GM19438 (cell line): ENCODE results near the gene ADCY6.
A peak's percentile ranks its signal among the peaks of the same experiment; 100 is the strongest.

Source experiments
- ATAC-seq: cut with Tn5 transposase; IDR thresholded peaks from one replicate; pipeline ENCODE4 v1.9.1; 2021; ENCODE audit warnings: low read depth; ENCODE audit not compliant: unreplicated experiment

Gene ADCY6

DNA sequence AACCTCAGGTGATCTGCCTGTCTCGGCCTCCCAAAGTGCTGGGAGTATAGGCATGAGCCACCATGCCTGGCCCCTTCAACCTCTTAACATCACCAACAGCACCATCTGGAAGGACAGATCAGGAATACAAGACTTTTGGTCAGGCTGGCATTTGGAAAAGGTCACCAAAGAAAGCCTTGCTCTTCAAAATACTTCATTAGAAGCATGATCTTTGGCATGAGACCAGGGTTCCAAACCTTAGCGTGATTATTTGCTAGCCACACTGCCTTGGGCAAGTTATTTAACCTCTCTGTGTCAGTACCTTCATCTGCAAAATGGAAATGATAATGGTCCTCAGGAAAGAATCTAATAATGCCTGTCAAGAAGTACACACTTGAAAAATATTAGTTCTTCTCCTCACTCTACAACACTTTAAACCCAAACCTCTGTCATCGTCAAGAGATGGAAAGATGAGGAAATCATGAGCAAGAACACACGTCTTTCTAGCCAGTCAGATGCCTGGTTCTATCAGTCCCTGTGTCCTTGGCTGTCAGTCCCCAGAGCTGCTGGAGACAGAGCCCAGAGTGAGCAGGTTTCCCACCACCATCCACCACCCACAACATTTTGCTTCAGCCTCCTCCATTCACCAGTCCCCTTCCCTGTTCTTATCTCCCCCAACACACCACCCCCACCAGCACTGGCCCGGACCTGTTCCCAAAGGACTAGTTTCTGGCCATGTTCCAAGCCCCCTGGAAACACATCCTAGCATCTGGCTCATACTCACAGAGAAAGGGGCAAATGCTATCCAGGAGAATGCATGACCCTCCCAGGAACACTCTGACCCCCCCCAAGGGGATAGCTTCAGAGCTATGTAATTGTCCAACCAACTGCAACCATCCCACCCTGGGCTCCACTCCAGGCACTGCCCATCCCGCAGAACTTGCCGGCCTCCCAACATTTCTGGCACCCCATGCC, 2.0 kb downstream of the ADCY6 start:
- ATAC-seq = no peak

DNA sequence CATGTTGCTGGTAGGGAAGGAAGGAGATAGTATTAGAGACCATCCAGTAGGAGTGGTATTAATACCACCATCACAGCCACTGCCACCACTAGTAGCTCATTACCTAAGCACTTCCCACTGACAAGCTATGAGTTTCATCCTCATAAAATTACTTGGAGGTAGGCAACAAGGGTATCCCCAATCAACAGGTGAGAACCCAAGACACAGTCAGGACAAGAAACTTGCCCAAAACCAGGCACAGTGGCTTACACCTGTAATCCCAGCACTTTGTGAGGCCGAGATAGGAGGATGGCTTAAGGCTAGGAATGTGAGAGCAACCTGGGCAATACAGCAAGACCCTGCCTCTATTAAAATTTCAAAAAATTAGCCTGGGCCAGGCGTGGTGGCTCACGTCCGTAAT, 5.5 kb downstream of the ADCY6 start:
- no peak for ATAC-seq

DNA sequence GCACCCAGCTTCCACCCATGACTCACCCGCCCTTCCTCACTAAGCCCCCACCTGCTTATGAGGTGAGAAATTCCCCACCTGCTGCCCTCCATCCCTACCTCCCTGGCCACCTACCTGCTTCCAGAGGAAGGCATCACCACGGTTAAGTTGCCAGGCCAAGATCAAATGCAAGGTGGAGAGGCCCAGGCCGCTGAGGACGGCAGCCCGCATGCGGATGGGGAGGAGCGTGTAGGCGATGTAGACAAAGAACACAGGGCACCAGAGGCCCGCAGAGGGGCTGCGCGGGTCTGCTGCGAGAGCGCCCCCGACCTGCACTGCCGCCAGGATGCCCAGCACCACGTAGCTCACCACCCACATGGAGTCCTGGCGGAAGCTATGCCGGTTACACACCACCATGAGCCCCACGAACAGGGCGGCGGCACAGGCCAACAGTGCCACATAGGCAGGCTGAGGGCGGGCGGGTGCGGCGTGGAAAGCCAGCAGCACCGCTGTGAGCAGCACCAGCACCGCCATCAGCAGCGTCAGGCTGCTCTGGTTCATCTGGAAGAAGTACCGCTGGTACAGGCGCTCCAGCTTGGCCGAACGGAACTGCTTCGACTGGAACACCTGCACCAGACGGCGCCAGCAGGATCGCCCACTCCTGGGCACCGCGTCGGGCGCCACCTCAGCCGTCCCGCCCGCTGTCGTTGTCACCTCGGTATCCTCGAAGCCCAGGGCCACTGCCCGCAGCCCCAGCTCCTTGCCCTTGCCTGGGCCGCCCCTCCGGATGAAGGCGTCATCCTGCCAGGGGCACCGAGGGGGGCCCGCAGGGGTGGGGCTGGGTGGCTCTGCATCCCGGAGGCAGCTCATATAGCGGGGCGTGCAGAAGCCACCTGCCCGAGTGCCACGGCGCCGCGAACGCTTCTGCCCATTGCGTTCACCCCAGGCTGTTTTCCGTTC, 6.2 kb downstream of the ADCY6 start:
- ATAC-seq = no peak

DNA sequence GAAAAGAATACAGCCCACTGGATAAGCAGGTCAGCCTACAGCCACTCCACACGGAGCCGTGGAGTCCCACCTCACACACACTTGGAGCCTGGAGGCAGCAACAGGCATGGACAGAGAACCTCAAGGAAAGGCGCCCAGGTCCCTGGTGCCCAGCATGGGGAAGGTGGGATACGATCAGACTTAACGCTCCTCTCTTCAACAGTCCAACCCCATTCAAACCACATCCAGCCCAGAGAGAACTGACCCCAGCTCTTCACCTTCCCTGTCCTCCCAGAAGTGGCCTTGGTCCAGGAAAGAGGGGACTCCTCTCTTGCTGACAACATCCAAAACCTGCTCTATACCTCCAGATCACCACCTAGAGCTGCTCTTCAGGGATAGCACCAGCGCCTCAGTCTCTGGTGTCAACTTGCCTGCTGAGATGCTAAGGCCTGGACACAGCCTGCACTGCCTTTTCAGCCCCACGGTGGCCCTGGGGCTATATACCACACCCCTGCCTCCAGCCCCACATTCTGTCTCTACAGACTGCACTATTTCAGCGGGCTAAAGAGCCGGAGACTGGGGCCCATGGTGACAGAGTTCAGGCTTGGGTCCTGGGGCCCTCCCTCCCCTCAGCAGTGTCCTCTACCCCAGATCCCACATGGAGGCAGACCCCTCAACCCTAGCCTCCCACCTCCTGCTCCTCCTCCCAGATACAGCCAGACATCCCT, 7.0 kb downstream of the ADCY6 start:
- no peak for ATAC-seq

DNA sequence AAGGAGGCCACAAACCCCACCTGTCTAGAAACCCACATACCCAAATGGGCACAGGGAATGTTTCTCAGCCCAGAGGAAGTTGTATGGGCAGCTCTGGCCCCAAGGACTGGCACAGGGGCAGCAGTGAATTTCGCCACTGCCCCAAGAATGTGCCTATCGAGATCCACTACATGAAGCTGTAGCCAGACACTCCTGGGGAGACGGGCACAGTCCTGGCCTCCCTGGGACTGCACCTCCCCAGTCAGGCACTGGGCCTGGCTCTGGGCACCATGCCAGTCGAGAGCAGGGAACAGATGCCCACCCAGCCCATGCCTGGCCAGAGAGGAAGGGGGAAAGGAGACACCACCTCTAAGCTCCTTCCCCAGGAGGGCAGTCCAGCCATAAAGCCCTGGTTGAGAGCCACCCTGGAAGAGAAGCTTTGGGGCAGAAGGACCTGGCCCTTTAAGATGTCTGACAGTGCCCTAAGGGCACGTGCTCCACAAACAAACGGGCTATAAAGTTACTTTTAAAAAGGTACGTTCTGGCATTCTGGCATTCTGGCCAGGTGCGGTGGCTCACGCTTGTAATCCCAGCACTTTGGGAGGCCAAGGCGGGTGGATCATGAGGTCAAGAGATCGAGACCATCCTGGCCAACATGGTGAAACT, 8.4 kb downstream of the ADCY6 start:
- ATAC-seq = no peak

DNA sequence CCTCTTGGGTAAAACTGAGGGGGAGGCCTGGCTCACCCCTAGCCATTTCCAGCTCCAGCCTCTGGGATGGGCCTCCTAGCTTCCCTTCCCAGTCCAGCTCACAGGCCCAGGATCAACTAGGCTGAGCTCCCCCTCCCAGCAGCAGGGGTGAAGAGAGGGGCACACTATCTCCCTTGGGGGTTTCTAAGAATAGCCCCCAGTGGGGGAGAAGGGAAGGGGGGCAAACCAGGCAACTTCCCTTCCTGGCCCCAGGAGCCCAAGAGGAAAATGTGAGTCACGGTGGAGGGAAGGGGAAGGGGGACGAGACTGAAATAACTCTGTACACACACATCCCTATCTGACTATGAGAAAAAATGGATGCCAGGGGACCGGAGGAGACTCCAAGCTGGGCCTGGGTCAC, 9.0 kb downstream of the ADCY6 start:
- no peak for ATAC-seq

DNA sequence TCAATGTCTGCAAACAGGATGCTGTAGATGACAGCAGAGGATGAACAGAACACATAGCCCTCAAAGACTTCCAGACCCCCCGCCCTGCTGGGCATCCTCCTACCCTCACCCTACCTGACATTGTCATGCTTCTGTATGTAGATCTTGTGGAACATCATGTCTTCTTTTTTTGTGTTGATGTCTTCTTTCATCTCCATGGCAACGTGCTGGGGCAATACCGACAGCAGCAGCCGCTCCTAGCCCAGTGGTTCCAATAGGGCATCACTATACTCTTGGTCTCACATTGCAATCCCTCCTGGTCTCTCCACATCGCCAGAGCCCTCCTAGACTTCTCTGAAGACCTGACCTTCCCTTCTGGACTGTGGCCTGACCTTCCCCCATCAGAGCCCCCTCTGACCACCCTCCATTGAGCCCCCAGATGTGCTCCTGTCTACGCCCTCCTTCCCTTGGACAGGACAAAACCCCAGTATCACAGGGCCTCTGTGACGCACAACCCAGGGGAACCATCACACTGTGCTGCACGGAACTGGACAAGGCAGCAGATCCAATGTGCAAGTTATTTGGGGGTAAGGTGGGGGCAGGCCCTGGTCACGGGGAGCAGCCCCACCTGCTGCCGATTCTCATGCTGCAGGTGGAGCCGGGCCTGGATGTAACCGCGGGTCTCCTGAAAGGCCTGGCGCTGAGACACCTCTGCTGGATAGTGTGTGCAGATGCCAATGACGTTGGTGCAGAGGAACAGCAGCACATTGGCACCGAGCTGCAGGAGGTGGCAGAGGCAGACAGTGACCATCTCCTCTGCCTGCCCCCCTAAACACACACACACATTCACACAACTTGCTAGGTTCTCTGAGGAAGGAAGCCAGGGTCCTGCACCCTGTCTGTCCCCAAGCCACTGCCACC, 11.1 kb downstream of the ADCY6 start:
- no peak for ATAC-seq

DNA sequence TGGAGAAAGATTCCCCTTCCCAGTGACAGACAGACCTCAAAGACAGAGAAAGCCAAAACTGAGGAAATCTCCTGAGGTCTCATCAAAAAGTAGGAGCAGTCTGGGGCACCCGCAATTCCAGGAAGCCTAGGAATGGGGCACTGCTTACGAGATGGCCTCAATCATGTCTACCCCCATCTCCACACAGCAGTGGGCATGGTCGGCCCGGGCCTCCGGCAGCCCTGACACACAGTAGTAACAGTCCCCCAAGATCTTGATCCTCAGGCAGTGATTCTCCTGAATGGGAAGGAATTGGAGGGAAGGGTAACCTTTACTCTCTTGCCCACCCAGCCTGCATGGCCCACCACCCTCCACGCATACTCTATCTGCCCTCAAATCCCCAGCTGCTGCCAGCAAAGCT, 11.9 kb downstream of the ADCY6 start:
- ATAC-seq = no peak

DNA sequence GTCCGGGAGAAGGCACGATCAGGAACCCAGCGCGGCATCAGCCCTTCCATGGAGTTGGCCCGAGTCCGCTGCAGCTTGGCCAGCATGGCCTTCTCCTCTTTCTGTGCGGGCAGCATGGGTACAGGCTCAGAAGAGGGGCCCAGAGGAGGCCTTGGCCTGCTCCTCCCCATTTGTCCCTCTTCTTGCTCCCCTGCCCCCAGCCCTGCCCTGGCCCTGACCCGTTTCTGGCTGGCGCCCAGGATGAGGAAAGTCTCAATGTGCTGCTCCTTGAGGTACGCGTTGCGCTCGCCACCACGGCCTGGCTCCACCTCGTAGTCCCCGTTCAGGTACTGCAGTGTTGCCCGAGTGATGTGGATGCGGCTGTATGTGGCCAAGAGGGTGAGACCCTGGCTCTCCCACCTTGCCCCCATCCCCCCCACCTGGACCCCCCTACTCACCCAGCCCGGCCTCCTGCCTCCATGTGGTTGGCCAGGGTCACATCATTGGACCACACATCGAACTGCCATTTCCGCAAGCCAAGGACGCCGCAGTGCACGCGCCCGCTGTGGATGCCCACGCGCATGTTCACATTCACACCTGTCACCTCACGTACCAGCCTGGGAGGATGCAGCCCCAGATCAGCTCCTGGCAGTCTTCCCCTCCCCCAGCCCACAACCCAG, 12.8 kb downstream of the ADCY6 start:
- ATAC-seq = no peak

DNA sequence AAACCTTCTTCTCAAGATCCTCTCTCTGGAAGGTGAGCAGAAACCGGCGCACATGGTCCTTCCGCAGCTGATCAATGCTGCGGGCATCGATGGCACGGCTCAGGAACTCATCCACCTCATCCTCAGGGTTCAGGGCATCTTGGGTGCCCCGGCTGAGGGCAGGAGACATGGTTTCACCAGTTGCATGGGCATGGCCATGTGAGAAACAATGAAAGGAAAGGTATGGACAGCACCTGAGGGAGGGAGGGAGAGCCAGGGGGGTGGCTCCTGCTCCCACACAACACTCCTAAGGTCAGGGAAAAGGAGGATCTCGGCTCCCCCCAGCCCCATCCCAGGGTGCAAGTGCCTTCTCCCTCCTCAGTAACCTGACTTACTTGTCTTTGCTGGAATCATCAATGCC, 13.6 kb downstream of the ADCY6 start:
- ATAC-seq = no peak

DNA sequence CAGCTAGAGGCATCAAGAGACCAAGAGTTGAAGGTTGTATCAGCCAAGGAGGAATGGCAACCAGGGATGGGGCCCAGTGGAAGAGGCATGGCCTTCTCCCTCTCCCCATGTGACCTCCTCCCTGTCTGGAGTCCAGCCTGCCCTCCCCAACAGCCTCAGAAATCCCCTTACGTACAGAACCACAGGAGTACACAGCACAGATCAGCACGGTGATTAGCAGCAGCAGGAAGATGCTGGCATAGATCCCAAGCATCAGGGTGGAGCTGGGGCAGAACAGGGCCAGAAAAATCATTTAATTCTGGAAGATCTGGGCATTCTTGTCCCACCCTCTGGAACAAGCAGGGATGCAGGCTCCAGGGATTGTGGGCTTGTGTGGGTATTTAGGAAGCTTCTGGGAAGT, 14.4 kb downstream of the ADCY6 start:
- no peak for ATAC-seq

DNA sequence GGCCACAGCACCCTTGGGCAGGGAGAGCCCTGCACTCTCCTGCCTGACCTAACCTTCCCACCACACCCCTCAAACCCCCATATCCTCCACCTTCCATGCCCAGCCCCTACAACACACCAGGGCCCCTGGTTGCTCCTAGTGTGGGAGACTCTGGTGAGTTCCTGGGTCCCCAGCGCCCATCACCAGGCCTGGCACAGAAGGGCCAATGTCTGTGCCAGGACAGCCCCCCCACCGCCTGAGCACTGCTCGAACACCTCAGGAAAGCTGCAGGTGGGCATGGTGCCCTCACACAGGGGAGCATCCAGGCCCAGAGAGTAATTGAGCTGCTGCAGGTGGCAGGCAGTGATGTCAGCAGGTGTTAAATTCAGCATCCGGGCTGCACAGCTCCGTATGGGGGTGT, 15.2 kb downstream of the ADCY6 start:
- no peak for ATAC-seq

DNA sequence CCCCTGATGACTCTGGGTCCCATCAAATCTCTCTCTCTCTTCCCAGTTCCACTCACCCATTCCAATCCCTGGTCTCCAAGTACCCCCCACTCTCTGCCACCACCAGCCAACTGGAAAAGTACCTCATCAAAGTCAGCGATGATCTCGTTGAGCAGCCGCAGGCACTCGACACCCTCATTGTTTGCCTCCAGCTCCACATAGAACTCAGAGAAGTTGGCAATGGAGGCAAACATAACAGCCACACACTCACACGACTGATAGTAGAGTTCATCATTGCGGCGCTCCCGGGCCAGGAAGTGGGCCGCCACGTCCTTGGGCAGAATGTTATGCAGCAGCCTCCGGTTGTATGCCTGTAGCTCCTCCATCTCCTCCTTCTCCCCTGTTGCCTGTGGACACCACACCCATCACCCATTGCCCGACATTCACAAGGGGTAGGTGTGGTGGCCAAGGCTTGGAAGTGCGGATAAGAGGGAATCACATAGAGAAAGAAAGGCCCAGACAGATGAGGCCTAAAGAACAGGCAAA, 17.2 kb downstream of the ADCY6 start:
- no peak for ATAC-seq

DNA sequence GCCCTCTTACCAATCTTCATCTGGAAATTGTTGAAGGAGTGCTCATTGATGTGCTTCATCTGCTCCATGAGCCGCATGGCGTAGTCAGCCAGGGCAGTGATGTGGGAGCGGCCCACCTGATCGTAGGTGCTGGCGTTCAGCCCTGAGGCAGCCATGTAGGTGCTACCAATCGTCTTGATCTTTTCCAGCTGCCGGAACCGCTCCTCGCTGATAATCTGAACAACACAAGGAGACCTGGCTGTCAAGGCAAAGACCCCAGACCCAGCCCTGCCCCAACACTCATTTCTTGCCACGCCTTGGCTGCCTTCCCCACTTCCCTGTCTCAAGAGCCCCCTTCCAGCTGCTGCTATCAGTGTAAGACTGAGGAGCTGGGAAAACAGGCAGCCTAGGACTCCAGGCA, 18.1 kb downstream of the ADCY6 start:
- ATAC-seq = no peak

DNA sequence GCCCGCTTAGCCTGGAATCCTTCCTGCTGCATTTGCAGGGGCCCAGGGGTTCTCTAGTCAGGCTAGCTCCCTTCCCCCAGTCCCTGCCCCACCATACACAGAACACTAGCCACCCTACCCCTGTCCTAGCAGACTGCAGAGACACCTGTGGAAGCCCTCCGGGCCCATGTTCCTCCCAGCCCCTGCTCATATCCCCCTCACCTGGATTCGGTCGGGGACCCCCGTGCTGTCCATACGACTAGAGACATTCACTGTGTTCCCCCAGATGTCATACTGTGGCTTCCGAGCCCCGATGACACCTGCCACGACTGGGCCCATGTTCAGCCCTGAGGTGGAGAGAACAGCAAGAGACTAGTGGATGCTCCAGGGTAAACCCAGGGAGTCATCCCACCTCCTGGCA, 20.2 kb downstream of the ADCY6 start:
- no peak for ATAC-seq

DNA sequence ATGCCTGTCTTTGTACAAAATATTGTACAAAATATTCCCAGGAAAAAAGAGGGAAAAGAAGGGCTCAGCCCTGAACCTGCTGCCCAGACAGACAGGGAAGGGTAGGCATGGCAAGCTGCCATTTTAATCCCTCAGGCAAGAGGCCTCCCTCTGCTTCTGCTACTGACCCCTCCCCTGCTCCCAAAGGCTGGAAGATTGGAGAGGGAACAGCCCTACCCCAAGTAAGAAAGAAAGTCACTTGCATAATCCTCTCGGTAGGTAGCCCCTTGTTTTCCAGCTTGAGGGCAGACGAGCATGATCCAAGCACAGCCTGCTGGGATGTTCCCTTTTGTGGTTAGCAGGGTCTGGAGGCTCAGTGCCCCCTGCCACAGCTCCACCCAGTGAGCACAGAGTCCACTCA, 20.7 kb downstream of the ADCY6 start:
- no peak for ATAC-seq

DNA sequence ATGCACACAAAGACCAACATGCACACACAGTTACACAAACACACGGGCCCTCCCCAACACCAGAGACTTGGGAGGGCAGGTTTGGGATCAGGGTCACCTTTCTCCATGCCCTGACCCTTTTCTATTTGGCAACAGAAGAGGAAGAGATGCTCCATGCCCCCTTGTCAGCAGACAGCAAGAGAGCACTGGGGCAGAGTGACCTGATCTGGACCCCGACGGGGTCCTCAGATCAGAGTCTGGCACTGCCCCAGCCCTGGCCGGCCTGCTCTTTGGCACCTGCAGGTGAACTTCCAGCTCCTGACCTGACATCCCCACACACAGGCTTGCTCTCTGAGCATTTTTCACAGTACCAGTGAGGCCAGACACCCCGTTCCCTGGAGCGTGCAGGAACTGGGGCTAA, 21.4 kb downstream of the ADCY6 start:
- ATAC-seq = no peak

DNA sequence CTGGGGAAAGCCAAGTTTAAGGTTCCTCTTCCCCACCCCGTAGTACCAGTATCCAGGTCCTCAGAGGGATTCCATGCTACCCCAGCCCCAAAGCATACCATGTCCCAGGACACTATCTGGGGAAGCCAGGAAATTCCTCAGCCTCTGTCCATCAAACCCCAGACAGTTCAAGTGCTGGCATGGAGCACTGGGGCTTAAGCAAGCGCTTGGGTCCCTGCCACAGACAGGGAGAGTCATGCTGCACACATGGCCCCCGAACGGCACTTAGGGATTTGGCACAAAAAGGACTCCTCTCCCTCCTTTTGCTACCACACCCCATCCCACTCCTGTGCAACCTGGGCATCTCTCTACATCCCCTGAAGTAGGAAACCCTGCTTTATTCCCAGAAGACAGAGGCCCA, 21.8 kb downstream of the ADCY6 start:
- ATAC-seq = no peak

DNA sequence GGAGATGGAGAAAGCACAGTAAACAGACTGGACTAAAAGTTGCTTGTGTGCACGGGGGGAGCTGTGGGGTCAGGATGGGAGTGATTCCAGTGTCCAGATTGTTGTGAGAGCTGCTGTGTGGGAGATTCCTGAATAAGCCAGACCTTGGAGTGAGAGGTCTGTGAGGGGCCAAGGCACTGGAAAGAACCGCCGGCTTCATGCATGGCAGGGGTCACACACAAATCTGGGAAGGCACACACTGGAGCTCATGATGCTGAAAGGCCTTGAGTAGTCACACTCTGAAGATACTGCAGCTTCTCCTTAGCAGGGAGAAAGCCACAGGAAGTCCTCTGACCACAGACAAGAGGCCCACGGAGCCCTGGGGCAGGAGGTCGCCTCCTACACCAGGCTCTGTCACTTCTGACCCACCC, 23.1 kb downstream of the ADCY6 start:
- ATAC-seq = peak; percentile 63
